Measurements from ENCODE around the gene RGSL1. TPM values are rescaled to one million over a fixed set of nuclear protein-coding genes. Genes with fewer than 3 reads are reported as not detected.

Gene RGSL1
- total RNA-seq, 1 donor from 2014 or later = not detected

GRCh38 chr1:182415789-182416188, 34.2 kb upstream of the RGSL1 start:
- Histone ChIP-seq H3K4me3 (no peak overlapping the region), H3K9me3 (no peaks in the 10 kb centered on the region), H3K4me1 (no peaks in the 10 kb centered on the region), H3K36me3 (no peaks in the 10 kb centered on the region), H3K27ac (no peak overlapping the region), H3K27me3 (peaks cover 4% of the 10 kb centered on the region)
- intact Hi-C loops (cut with DNase I) = no loop called here
- no peak for TF ChIP-seq CTCF (IDR thresholded peaks at IDR 0.05)
- ATAC-seq (peak; percentile 9), DNase-seq (no peak)

- intact Hi-C loops (cut with DNase I) = no loop called here
- TF ChIP-seq CTCF (IDR thresholded peaks at IDR 0.05) = no peak
- H3K9me3 ChIP-seq = no peaks in the 10 kb centered on the region
- no peak overlapping the region for H3K4me3 ChIP-seq
- no peak for DNase-seq
- no peaks in the 10 kb centered on the region for H3K36me3 ChIP-seq
- H3K27ac ChIP-seq = no peak overlapping the region
- no peaks in the 10 kb centered on the region for H3K4me1 ChIP-seq
- no peaks in the 10 kb centered on the region for H3K27me3 ChIP-seq
- ATAC-seq = no peak
These were observed 23.2 kb upstream of the RGSL1 start for GRCh38 chr1:182426442-182427430.

- no peak for TF ChIP-seq CTCF (IDR thresholded peaks at IDR 0.05)
- ATAC-seq (no peak), DNase-seq (no peak)
- Histone ChIP-seq H3K9me3 (no peaks in the 10 kb centered on the region), H3K36me3 (no peaks in the 10 kb centered on the region), H3K27me3 (no peaks in the 10 kb centered on the region), H3K27ac (no peak overlapping the region), H3K4me1 (no peaks in the 10 kb centered on the region), H3K4me3 (no peak overlapping the region)
- intact Hi-C loops (cut with DNase I) = no loop called here
These were observed 21.9 kb upstream of the RGSL1 start for GRCh38 chr1:182428043-182428442.

GRCh38 chr1:182430263-182431068, 19.5 kb upstream of the RGSL1 start:
- intact Hi-C loops (cut with DNase I) = no loop called here
- Histone ChIP-seq H3K27me3 (no peaks in the 10 kb centered on the region), H3K36me3 (no peaks in the 10 kb centered on the region), H3K4me1 (no peaks in the 10 kb centered on the region), H3K27ac (no peak overlapping the region), H3K9me3 (no peaks in the 10 kb centered on the region), H3K4me3 (no peak overlapping the region)
- TF ChIP-seq CTCF (IDR thresholded peaks at IDR 0.05) = no peak
- DNase-seq (no peak), ATAC-seq (peak; percentile 36)

GRCh38 chr1:182431278-182431677, 18.7 kb upstream of the RGSL1 start:
- intact Hi-C loops (cut with DNase I) = no loop called here
- Histone ChIP-seq H3K27ac (no peak overlapping the region), H3K4me1 (no peaks in the 10 kb centered on the region), H3K27me3 (no peaks in the 10 kb centered on the region), H3K4me3 (no peak overlapping the region), H3K9me3 (no peaks in the 10 kb centered on the region), H3K36me3 (no peaks in the 10 kb centered on the region)
- no peak for TF ChIP-seq CTCF (IDR thresholded peaks at IDR 0.05)
- DNase-seq (no peak), ATAC-seq (no peak)

Data from upper lobe of right lung (tissue), 1 donor.